ENCODE measurements around the gene S100A4. TPM values are rescaled to one million over a fixed set of nuclear protein-coding genes. Genes with fewer than 3 reads are reported as not detected.
"Not testable (repeated sequence)": the region's sequence is repeated elsewhere in the genome, so short reads cannot be mapped to it uniquely, and the experiment has no call there.

The S100A4 gene
- total and polyA plus RNA-seq, 2 experiments from 2014 or later: 14.2 to 36.0 TPM

DNA sequence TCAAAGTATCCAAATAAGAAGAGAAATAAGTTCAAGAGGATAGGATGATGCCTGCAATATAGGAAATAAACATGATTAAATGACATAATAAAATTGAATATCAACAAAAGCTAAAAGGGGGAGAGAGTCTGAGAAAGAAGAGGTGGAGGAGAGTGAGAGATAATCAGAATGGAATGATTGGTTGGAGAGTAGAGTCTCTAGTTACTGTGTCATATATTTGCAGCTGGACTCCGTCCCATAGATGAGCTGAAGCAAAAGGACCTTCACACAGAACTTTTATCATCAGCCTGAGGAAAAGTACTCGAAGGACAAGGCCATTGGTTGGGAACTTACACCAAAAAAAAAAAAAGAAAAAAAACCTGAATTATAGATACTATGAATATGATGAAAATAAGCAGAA lies 42.9 kb upstream of the S100A4 start:
- no peak overlapping the region for H3K4me3 ChIP-seq
- no peaks in the 10 kb centered on the region for H3K79me2 ChIP-seq (replicated peaks; ENCODE audit: insufficient read depth)
- H3K27ac ChIP-seq (ENCODE audit: low read depth): no peak overlapping the region
- Mint-ChIP-seq H3K4me3 (no peak overlapping the region), H3K36me3 (ENCODE audit: low read depth) (no peaks in the 10 kb centered on the region), H3K27ac (no peak overlapping the region), H3K4me1 (peaks cover 12% of the 10 kb centered on the region), H3K27me3 (ENCODE audit: insufficient read depth, low read depth, poor library complexity) (peaks cover 9% of the 10 kb centered on the region), H3K9me3 (no peaks in the 10 kb centered on the region)
- no peaks in the 10 kb centered on the region for H3K27me3 ChIP-seq (ENCODE audit: insufficient read depth)
- ATAC-seq (no peak), DNase-seq (ENCODE audit: low spot score) (no peak)
- H2AFZ ChIP-seq: 0 out of 2 replicates have a peak overlapping the region, but pooled peaks have one; percentile 60
- H3K4me1 ChIP-seq (ENCODE audit: insufficient read depth): peaks cover 6% of the 10 kb centered on the region; the same call in 1 of the 2 replicates
- H3K36me3 ChIP-seq (ENCODE audit: insufficient read depth): no peaks in the 10 kb centered on the region
- H4K20me1 ChIP-seq (replicated peaks; ENCODE audit: insufficient read depth): no peaks in the 10 kb centered on the region
- H3K9me2 ChIP-seq (ENCODE audit: insufficient read depth): no peaks in the 10 kb centered on the region
- no peaks in the 10 kb centered on the region for H3F3A ChIP-seq (replicated peaks; ENCODE audit: low read depth)
- H3K4me2 ChIP-seq: no peak overlapping the region
- TF ChIP-seq, protein P1, sequence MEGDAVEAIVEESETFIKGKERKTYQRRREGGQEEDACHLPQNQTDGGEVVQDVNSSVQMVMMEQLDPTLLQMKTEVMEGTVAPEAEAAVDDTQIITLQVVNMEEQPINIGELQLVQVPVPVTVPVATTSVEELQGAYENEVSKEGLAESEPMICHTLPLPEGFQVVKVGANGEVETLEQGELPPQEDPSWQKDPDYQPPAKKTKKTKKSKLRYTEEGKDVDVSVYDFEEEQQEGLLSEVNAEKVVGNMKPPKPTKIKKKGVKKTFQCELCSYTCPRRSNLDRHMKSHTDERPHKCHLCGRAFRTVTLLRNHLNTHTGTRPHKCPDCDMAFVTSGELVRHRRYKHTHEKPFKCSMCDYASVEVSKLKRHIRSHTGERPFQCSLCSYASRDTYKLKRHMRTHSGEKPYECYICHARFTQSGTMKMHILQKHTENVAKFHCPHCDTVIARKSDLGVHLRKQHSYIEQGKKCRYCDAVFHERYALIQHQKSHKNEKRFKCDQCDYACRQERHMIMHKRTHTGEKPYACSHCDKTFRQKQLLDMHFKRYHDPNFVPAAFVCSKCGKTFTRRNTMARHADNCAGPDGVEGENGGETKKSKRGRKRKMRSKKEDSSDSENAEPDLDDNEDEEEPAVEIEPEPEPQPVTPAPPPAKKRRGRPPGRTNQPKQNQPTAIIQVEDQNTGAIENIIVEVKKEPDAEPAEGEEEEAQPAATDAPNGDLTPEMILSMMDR (conservative IDR thresholded peaks at IDR 0.05; ENCODE audit: low read depth in 2 of 2): no peak
- TF ChIP-seq, protein P2, sequence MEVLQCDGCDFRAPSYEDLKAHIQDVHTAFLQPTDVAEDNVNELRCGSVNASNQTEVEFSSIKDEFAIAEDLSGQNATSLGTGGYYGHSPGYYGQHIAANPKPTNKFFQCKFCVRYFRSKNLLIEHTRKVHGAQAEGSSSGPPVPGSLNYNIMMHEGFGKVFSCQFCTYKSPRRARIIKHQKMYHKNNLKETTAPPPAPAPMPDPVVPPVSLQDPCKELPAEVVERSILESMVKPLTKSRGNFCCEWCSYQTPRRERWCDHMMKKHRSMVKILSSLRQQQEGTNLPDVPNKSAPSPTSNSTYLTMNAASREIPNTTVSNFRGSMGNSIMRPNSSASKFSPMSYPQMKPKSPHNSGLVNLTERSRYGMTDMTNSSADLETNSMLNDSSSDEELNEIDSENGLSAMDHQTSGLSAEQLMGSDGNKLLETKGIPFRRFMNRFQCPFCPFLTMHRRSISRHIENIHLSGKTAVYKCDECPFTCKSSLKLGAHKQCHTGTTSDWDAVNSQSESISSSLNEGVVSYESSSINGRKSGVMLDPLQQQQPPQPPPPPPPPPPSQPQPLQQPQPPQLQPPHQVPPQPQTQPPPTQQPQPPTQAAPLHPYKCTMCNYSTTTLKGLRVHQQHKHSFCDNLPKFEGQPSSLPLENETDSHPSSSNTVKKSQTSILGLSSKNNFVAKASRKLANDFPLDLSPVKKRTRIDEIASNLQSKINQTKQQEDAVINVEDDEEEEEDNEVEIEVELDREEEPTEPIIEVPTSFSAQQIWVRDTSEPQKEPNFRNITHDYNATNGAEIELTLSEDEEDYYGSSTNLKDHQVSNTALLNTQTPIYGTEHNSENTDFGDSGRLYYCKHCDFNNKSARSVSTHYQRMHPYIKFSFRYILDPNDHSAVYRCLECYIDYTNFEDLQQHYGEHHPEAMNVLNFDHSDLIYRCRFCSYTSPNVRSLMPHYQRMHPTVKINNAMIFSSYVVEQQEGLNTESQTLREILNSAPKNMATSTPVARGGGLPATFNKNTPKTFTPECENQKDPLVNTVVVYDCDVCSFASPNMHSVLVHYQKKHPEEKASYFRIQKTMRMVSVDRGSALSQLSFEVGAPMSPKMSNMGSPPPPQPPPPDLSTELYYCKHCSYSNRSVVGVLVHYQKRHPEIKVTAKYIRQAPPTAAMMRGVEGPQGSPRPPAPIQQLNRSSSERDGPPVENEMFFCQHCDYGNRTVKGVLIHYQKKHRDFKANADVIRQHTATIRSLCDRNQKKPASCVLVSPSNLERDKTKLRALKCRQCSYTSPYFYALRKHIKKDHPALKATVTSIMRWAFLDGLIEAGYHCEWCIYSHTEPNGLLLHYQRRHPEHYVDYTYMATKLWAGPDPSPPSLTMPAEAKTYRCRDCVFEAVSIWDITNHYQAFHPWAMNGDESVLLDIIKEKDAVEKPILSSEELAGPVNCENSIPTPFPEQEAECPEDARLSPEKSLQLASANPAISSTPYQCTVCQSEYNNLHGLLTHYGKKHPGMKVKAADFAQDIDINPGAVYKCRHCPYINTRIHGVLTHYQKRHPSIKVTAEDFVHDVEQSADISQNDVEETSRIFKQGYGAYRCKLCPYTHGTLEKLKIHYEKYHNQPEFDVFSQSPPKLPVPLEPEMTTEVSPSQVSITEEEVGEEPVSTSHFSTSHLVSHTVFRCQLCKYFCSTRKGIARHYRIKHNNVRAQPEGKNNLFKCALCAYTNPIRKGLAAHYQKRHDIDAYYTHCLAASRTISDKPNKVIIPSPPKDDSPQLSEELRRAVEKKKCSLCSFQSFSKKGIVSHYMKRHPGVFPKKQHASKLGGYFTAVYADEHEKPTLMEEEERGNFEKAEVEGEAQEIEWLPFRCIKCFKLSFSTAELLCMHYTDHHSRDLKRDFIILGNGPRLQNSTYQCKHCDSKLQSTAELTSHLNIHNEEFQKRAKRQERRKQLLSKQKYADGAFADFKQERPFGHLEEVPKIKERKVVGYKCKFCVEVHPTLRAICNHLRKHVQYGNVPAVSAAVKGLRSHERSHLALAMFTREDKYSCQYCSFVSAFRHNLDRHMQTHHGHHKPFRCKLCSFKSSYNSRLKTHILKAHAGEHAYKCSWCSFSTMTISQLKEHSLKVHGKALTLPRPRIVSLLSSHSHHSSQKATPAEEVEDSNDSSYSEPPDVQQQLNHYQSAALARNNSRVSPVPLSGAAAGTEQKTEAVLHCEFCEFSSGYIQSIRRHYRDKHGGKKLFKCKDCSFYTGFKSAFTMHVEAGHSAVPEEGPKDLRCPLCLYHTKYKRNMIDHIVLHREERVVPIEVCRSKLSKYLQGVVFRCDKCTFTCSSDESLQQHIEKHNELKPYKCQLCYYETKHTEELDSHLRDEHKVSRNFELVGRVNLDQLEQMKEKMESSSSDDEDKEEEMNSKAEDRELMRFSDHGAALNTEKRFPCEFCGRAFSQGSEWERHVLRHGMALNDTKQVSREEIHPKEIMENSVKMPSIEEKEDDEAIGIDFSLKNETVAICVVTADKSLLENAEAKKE (CRISPR knock-in tag; IDR thresholded peaks at IDR 0.05): no peak
- TF ChIP-seq STAT1 (IDR thresholded peaks at IDR 0.05; ENCODE audit: unreplicated experiment) (no peak), CREB1 (CRISPR knock-in tag; IDR thresholded peaks at IDR 0.05; ENCODE audit: low read depth) (no peak), EZH2 (IDR thresholded peaks at IDR 0.05; ENCODE audit: low read depth, unreplicated experiment) (no peak), POLR2AphosphoS5 (IDR thresholded peaks at IDR 0.05; ENCODE audit: low read depth) (no peak), ZNF331 (CRISPR knock-in tag; IDR thresholded peaks at IDR 0.05; ENCODE audit: low read depth) (no peak), NANOG (IDR thresholded peaks at IDR 0.05; ENCODE audit: borderline replicate concordance) (no peak)
- TF ChIP-seq, protein P3, sequence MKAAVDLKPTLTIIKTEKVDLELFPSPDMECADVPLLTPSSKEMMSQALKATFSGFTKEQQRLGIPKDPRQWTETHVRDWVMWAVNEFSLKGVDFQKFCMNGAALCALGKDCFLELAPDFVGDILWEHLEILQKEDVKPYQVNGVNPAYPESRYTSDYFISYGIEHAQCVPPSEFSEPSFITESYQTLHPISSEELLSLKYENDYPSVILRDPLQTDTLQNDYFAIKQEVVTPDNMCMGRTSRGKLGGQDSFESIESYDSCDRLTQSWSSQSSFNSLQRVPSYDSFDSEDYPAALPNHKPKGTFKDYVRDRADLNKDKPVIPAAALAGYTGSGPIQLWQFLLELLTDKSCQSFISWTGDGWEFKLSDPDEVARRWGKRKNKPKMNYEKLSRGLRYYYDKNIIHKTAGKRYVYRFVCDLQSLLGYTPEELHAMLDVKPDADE (IDR thresholded peaks at IDR 0.05): no peak
- TF ChIP-seq, protein P4, sequence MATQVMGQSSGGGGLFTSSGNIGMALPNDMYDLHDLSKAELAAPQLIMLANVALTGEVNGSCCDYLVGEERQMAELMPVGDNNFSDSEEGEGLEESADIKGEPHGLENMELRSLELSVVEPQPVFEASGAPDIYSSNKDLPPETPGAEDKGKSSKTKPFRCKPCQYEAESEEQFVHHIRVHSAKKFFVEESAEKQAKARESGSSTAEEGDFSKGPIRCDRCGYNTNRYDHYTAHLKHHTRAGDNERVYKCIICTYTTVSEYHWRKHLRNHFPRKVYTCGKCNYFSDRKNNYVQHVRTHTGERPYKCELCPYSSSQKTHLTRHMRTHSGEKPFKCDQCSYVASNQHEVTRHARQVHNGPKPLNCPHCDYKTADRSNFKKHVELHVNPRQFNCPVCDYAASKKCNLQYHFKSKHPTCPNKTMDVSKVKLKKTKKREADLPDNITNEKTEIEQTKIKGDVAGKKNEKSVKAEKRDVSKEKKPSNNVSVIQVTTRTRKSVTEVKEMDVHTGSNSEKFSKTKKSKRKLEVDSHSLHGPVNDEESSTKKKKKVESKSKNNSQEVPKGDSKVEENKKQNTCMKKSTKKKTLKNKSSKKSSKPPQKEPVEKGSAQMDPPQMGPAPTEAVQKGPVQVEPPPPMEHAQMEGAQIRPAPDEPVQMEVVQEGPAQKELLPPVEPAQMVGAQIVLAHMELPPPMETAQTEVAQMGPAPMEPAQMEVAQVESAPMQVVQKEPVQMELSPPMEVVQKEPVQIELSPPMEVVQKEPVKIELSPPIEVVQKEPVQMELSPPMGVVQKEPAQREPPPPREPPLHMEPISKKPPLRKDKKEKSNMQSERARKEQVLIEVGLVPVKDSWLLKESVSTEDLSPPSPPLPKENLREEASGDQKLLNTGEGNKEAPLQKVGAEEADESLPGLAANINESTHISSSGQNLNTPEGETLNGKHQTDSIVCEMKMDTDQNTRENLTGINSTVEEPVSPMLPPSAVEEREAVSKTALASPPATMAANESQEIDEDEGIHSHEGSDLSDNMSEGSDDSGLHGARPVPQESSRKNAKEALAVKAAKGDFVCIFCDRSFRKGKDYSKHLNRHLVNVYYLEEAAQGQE (IDR thresholded peaks at IDR 0.05; ENCODE audit: unreplicated experiment): no peak

DNA sequence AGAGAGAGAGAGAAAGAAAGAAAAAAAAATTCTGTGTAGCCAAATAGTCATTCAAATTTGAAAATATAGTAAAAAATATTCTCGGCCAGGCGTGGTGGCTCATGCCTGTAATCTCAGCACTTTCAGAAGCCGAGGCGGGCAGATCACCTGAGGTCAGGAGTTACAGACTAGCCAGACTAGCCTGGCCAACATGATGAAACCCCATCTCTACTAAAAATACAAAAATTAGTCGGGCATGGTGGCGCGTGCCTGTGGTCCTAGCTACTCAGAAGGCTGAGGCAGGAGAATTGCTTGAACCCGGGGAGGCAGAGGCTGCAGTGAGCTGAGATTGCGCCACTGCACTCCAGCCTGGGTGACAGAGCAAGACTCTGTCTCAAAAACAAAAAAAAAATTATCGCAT lies 42.4 kb upstream of the S100A4 start:
- H3K27ac ChIP-seq (ENCODE audit: low read depth); H3K27me3 ChIP-seq (ENCODE audit: insufficient read depth); H3K79me2 ChIP-seq (replicated peaks; ENCODE audit: insufficient read depth); DNase-seq (ENCODE audit: low spot score); H3K36me3 Mint-ChIP-seq (ENCODE audit: low read depth); H3K4me2 ChIP-seq; H3K4me3 Mint-ChIP-seq; H3K4me1 ChIP-seq (ENCODE audit: insufficient read depth); H4K20me1 ChIP-seq (replicated peaks; ENCODE audit: insufficient read depth); H3K27ac Mint-ChIP-seq; H3K36me3 ChIP-seq (ENCODE audit: insufficient read depth); H3K27me3 Mint-ChIP-seq (ENCODE audit: insufficient read depth, low read depth, poor library complexity); H3K4me3 ChIP-seq; H3F3A ChIP-seq (replicated peaks; ENCODE audit: low read depth); H3K9me3 Mint-ChIP-seq; ATAC-seq; H3K9me2 ChIP-seq (ENCODE audit: insufficient read depth): not testable (repeated sequence)
- H3K4me1 Mint-ChIP-seq: peaks cover 12% of the 10 kb centered on the region
- 0 out of 2 replicates have a peak overlapping the region, but pooled peaks have one; percentile 60 for H2AFZ ChIP-seq

Data from GM23338 (cell line).